Sciatic nerve (tissue), 2 donors: ENCODE data around the gene SMIM21. TPM values are rescaled to one million over a fixed set of nuclear protein-coding genes. Genes with fewer than 3 reads are reported as not detected.

Source experiments
- ATAC-seq: fragments of 200-7000 bp; cut with Tn5 transposase; one replicate; pipeline ENCODE4 v1.9.1; 2020; ENCODE audit warnings: mild to moderate bottlenecking, moderate library complexity
- DNase-seq: peaks from one replicate; pipeline ENCODE4 v3.0.0-alpha.2; 2020; ENCODE audit warnings: low spot score
- intact Hi-C: fragments of 100-400 bp; cut with DNase I; formaldehyde crosslinking; loops from one replicate; pipeline ENCODE4 v1.14.2; 2022
- total RNA-seq: library from RNA; stranded (reverse); fragmentation: NEBNext Ultra II Directional; extraction: Animal tissue kit (Norgen Biotek cat#: 25700); gene quantifications from one replicate; pipeline ENCODE4 v1.2.1, GENCODE V29; 2021
- donor health status: DM: no; HTN: no; CAD: no.
- donor health status: DM: no; HTN: no; CAD: no.

Gene SMIM21
- not detected for total RNA-seq

DNA sequence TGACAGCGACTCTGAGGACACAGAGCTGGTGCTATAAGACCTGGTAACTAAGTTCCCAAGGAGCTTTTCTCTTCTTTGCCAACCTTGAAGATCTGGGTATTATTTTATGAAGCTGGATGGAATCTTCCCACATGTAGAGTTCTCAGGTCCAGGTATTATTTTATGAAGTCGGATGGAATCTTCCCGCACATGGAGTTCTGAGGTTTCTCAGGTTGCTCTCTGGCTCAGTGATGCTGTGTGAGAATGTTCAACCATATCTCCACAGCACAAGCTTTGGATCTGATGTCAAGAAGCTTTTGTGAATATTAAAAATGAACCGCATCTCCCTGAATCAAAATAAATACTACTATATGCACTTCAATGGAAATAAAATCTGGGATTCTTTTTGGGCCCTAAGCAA is at the start of gene SMIM21:
TSS of gene SMIM21 (minus strand) at position 101 of the 400 bp plus-strand sequence. CDS start 140 bp downstream, outside the sequence.
- ATAC-seq (no peak), DNase-seq (no peak)
- intact Hi-C loops = no loop called here

DNA sequence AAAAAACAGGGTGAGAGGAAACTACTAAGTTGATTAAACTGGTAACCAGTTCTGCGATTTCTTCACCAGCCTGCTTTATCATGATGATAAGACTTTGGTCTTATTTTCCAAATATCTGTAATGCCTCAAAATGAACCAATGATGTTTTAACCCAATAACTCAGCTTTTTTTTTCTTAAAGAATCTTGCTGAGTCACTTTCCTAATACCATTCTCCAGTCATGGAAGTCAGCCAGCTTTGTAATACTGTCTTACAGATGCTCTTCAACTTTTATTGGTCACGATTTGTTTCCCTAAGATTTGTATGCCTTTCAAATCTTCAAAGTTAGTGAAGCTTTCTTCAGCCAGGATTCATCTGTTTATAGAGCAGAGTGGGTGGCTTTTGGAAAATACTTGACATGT is 47.7 kb upstream of the SMIM21 start:
- ATAC-seq = no peak
- DNase-seq = no peak
- intact Hi-C loops = no loop called here

DNA sequence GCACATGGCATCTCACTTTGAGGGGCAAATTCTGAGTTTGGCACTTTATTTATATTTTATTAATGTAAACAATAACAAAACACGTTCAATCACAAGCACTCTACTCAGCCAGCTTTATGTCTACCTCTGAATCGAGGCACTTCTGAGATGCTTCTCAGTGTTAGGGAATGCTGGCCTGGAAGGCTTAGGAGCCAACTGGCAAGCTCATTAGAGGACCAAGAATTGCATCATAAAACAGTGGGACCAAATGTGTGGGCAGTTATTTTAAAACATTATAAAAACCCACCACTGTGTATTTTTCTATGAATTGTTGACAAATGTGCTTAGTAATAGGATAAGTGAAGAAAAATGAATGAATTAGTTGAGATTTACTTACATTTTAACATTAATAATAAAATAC is 46.8 kb upstream of the SMIM21 start:
- intact Hi-C loops = no loop called here
- no peak for DNase-seq
- ATAC-seq = no peak

DNA sequence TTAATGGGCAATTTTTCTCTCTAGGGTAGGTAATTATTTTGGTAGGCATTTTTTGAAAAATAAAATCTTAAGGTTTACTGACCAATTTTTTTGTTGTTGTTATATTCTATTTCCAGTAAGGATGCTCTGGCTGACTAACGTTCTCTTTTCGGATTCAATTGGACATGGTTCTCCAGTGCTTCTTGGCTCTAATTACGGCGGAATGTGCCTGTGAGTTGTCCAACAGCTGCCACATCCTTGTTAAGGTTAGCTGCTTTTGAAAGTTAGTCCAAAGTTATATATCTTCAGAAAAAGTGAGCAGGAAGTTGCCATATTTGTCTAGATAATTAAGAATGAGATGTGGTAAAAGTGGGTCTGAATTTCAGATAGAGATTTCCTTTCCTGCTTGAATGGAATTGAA is 45.8 kb upstream of the SMIM21 start:
- ATAC-seq = no peak
- no peak for DNase-seq
- intact Hi-C loops = no loop called here

DNA sequence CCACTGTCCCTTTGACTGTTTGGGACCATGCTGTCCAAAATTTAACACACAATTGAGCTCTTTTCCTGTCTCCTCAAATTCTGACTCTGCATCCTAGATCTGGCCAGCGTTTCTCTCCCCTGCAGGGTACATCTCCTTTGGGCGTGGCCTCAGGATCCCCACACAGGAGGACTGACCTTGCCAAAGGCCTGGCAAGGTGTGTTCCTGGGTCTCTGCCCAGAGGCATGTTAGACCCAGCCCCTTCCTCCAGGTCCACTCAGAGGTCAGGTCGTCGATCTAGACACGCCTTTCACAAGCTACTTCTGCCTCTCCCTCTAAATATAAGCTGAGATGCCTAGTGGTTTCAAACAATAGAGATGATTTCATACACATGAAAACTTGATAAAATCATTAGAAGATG is 45.4 kb upstream of the SMIM21 start:
- ATAC-seq = no peak
- DNase-seq = no peak
- intact Hi-C loops = no loop called here

DNA sequence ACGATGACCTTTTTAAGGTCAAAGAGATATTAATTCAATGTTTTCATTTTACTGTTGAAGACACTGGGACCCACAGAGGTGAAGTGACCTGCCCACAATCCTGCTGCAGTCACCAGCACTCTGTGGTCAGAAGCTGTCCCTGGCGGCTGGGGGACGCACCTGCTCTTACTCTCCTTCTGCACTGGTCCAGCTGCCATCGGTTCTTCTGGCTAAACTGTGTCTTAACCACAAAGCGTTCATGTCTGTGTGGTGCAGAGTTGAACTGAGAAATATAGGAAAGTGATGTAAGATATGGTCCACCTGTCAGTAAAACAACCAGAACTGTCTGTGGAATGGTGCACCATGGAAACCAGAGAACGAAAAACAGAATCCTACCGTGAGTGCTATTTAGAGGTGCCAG is 44.9 kb upstream of the SMIM21 start:
- DNase-seq (no peak), ATAC-seq (no peak)
- intact Hi-C loops = no loop called here

DNA sequence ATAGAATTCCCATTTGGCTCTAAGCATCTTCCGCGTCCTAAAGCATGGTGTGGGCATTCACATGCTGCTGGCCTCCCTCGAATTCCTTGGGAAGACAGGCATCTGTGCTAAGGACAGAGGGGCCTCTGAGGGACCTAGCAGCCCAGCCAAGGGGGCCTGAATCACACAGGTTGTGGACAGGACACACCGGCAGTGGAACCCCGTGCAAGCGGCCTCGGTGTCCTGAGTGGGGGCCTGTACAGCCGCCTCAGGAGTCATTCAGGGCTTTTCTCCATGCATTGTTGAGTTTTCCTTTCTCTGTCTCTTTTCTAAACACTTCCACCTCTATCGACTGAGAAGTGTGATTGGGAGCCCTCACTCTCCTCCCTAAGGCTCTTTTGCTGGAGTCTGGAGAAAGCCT is 44.3 kb upstream of the SMIM21 start:
- DNase-seq = no peak
- ATAC-seq = no peak
- intact Hi-C loops = no loop called here

DNA sequence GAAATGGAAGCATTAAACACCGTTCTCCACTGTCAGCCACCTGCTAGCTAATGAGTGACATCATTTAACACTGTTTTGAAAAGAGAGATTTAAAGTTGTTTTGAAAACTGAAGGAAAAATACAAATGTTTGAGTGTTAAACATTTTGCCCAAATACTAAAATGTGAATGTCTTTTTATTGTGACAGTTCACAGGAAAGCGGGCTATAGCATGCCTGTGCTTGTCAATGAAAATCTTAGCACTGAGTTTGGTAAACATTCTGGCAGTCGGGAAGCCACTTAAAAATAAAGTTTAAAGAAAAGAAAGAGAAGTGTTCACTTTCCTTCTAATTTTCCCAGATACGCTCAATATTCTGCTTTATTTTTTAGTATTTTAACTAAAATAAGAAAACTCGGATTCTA is 40.3 kb upstream of the SMIM21 start:
- DNase-seq = no peak
- ATAC-seq = no peak
- intact Hi-C loops = no loop called here

DNA sequence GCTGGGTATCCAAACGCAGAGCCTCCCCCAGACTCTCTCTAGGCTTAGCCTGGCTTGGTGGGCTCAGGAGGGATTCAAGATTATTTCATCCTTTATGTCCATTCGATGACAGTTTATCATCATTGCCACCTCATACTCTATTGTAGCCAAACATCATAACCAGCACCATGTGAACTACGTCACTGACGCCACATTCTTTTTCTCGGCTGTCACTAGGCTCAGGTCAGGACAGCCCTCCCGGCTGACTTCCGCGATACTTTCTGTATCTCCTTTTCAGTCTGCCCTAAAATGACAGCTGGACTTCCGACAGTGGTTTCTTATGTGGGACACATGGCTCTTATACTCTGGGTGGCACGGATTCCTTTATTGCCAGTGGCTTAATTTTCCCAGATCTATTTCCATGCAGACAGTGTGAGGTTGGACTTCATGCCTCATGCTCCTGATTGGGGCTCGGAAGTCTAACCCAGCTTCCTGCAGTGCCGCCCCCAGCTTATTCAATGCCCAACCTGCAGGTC is 39.8 kb upstream of the SMIM21 start:
- ATAC-seq = no peak
- DNase-seq = no peak
- intact Hi-C loops = no loop called here

DNA sequence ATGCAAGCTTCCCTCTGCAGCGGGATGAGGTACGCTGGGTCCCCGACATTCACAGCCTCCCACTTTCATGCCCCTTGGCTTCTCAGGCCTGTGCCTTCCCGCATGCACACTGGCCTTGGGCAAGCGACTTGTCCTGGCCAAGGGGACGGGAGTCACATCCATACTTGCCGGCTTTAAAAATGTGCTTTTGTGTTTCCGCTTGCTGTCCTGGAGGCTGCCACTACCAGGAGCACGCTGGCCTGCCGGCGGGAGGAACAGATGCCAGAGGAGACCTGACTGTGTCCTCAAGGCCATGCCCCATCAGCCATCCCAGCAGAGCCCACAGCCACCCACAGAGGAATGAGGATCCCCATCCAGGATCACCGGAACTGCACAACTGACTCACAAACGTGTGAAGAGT is 36.9 kb upstream of the SMIM21 start:
- intact Hi-C loops = no loop called here
- no peak for DNase-seq

DNA sequence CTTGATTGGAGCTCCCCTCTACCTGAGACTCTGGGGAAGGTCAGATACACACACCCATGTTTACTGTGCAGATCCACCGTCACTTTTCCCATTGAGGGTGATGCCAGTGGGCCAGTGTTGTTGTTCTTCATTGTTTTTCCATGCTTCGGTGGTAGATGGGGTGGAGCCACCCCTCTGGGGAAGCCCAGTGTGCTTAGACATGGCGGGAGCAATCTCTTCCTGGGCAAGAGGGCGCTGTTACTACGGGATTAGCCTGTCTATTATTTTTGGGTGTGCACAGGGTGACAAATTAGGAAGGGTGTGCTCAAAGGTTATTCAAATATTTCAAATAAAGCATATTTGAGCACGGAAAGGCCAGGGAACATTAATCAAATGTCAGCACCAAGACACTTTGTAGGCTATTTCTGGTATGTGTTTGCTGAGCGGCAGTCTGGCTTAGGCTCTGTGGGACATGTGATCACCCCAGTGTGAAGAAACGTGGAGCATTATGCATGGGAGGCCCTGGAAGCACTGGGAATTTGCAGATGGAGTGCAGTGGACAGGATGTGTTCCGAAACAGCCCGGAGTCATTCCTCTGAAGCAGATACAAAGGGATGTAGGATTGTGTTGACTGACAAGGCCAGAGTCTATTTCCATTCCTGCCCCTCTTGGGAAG is 34.8 kb upstream of the SMIM21 start:
- no peak for DNase-seq
- no peak for ATAC-seq
- intact Hi-C loops = no loop called here

More for the DNA sequence above, 36.9 kb upstream of the SMIM21 start:
- no peak for ATAC-seq

DNA sequence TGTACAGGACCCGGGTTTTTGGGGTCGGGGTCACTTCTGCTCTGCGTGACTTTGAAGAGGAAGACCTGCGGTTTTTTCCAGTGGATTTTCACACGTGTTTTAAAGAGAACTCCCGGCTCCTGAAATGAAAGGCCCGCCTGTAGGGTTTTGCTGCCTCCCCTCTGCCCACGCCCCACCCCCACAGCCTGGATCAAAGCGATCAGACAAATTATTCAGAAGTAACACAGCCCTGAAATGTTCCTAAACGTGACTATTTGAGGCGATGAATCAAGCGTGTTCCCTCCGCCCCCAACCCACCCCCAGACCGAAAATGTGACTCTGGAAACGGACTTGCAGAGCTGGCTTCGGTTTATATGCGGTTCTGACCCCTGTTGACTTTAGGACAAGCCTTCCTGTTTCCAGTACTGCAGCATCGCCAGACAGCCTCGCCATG is 28.7 kb upstream of the SMIM21 start:
- peak; percentile 59 for ATAC-seq
- DNase-seq = no peak
- intact Hi-C loops = no loop called here

DNA sequence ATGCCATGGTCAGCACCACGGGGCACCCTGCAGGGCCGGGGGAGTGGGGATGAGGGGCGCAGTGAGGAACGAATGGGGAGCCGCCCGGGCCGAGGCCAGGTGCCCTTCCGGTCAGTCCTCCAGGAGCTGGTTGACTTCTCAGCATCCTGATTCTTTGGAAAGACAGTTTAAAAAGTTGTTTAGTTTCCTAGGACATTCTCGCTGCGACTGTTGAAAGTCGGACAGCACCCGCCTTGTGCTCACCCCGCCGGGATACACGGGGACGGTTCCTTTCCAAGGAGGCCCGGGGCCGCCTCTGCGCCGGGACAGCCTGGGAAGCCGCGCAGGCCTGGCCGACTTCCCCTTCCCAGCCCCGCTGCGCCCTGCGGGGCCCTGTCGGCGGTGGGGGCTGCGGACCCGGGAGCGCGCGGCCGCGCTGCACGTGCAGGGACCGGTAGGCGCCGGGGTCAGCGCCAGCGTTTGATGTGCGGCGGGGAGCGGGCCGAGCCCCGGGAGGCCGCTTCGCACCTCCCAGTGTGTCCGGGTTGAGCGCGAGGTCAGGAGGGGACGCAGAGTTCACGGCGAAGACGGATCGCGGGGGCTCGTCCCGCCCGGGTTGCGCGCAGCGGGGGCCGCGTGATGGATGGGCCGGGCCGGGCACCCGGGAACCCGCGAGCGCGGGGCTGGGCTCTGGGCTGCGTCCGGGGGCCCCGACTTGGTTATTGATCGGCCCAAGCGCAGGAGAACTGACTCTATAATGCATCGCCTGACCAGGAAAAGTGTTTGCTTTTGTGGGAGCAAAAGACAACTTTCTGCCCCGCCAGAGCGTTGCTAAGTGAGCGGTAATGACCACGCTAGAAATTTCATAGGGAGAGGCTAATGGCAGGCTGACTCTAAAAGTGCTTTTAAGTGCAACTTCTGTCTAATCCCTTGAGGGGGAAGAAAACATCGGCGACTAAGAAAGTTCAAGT is 28.0 kb upstream of the SMIM21 start:
- peak; percentile 84 for ATAC-seq
- intact Hi-C loops = no loop called here
- peak; percentile 64 for DNase-seq

DNA sequence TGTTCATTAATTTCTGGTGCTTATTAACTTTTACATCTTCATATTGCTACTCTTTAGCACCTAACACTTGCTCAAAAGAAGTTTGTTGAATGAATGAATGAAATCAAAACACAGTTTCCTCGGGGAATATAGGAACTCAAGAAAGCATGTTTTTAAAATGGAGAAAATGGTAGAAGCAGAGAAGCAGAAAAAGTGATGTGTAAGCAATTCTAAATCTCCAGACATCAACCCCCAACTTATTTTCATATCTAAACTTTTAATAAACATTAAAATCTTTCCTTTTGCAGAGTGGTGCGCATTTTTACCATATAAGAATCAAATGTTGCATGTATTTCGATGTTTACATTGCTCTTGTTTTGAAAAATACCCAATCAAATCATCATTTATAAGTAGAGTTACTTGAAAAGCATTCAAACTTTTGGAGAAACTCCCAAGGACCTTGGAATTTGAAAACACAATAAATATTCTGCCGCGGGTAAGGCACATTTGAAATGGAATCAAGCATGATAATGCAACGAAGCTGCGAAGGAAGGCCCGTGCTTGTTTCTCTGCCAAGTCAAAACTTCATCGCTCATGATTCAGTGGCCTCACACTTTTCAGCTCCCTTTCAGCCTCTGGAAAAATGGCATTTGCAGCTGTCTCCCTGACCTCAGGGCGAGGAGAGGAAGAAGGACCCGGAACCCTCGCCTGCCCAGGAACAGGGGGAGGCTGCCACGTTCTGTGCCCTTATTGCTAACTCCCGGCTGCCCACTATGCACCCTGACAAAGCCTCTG is 26.7 kb upstream of the SMIM21 start:
- intact Hi-C loops = no loop called here
- ATAC-seq (no peak), DNase-seq (no peak)

DNA sequence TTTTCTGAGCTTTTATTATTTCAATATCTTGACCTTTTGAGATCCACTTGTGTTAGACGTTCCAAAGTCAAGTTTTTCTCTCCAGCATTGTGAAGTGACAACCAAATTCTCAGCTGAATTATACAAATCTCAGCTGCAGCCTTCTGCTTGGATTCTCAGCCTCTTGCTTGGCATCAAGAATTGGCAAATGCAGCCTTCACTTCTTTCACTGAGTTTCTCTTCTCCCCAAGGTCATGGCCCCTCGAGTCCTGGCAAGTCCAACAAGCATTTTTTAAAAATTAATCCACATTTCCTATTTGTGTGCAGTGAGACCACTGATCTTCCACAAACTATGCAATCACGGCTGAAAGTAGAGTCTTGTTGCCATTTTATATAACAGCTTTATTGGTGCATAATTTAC is 23.4 kb upstream of the SMIM21 start:
- no peak for DNase-seq
- intact Hi-C loops = no loop called here
- ATAC-seq = no peak

DNA sequence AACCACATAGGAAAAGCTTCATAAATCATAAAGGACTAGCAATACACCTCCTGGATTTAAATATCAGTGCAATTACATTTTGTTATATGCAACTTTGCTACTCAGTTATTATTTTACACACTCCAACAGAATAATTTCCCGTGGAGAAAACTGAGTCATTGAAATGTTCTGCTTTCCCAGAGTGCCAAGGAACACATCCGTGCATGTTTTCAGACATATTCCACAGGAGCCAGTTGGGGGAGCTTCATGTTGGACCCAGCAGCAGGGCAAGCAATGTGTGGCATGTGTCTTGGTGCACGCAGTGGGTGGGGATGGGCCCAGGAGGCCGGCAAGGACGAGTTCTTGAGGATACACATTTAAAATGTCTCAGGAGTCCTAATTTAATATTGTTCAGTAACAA is 14.4 kb upstream of the SMIM21 start:
- ATAC-seq (no peak), DNase-seq (no peak)
- intact Hi-C loops = no loop called here

DNA sequence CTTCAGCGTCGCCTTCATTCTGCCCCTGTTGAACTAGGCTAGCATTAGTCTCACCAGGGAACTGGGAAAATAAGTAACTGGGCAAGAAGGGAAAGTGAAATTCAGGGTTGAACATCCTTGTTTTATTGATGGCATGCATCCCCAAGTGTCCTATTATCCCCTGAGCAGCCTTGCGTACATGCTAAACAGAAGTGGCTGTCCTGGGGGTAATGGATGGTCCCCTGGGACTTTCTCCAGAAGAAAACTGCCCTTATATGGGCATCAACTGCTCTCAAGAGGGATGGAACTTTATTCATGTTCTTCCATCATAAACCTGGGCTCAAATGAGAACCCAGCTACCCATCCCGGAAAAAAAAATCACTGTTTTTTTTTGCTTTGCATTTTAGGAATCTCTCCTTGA is 11.8 kb upstream of the SMIM21 start:
- ATAC-seq (no peak), DNase-seq (no peak)
- intact Hi-C loops = no loop called here

DNA sequence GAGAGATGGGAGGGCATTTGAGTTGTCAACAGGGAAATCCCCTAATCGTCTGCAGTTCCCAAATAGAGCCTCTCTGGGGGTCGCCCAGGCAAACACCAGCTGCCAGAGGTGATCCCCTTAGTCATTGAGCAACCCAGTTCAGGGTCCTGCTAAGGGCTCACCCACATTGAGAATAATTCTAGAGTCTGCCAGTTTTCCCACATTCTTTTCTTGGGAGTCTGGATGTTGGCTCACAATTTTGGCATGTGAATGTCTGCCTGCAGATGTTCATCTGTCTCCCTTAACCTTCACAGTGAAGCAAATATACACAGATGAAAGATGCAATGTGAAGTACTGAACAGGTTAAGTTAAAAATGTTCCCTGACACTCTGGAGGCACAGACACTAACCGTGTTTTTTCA is 11.4 kb upstream of the SMIM21 start:
- ATAC-seq = no peak
- DNase-seq = no peak

DNA sequence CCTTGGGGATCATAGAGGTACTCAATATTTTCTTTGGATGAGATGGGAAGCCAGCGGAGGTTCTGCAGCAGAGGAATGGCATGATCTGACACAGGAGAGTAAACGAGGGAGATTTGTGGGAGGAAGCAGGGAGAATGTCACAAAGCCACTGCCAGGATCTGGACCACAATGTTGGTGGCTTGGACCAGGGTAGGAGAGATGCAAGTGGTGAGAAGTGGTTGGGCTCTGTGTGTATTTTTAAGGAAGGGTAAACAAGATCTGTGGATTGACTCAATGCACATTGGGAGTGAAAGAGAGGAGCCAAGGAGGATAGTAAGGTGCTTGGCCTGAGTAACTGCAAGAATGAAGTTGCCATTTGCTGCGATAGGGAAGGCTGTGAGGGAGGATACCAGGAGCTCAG is 10.5 kb upstream of the SMIM21 start:
- ATAC-seq = no peak
- intact Hi-C loops = no loop called here

More for the DNA sequence above, 11.4 kb upstream of the SMIM21 start:
- intact Hi-C loops = no loop called here

DNA sequence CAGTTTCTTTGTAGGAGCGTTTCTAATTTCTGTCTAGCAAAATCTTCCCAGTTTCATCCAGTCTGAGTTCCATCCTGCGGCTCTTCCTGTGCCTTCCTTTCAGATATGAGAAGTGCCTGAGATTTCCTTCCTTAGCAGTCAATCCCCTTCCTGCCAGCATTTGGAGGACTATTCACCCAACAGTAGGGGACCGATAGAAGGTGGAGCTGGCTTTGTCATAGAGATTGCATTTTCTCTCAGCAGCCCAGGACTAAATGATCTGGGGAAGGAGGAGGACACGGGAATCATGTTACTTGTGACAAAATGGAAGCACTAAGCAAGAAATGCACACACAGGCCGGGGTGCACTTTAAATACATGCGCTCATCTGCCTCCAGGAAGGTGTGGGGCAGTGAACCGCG is 5.6 kb upstream of the SMIM21 start:
- DNase-seq (no peak), ATAC-seq (no peak)
- intact Hi-C loops = no loop called here

More for the DNA sequence above, 10.5 kb upstream of the SMIM21 start:
- DNase-seq = no peak
